HepG2 (cell line): ENCODE data around the gene PNMA8B. TPM values are rescaled to one million over a fixed set of nuclear protein-coding genes. Genes with fewer than 3 reads are reported as not detected.

Experiments used
- ATAC-seq: fragments of 200-7000 bp; cut with Tn5 transposase; 3 replicates; pipeline ENCODE4 v1.9.1; 2020; ENCODE audit warnings: mild to moderate bottlenecking, moderate library complexity
- BruUV-seq: library from RNA; stranded (reverse); fragments of 400-500 nt; replicated peaks from 2 replicates; lab custom pipeline; 2021; lab: Mats Ljungman, UMichigan
- CTCF ChIA-PET: fragments of 300-600 bp; formaldehyde crosslinking; extraction: SDS; loops from one replicate; lab custom pipeline; 2021; ENCODE audit warnings: low total read pairs, inconsistent platforms, low intra/inter-chr PET ratio; lab: Yijun Ruan, JAX
- POLR2A ChIA-PET: fragments of 350-600 bp; sonication (Branson Sonifier 250); formaldehyde crosslinking; loops from one replicate; lab custom pipeline; 2020; ENCODE audit warnings: antibody characterized with exemption, inconsistent platforms; lab: Yijun Ruan, JAX
- DNase-seq: peaks from one replicate; pipeline ENCODE4 v3.0.0-alpha.2; 2015; ENCODE audit warnings: low spot score
- FAIRE-seq: peaks from 3 replicates; lab custom pipeline; 2011; peaks lifted over from hg19 to GRCh38; lab: Jason Lieb, UNC
- H2AFZ ChIP-seq: one replicate; pipeline ENCODE4 v1.6.1; 2011; ENCODE audit warnings: low read length, inconsistent platforms
- H3K27ac ChIP-seq: fragments of 300-600 bp; 3 replicates; pipeline ENCODE4 v1.8.0; 2011; ENCODE audit warnings: mixed run types, mild to moderate bottlenecking, mixed read lengths, low read length, inconsistent platforms; ENCODE audit not compliant: insufficient read depth; ENCODE audit errors: extremely low read length
- H3K27me3 ChIP-seq, 2 experiments: fragments of 200-600 bp in 1 of 2; 2 replicates in 1 of 2; 3 replicates in 1 of 2; pipeline versions ENCODE4 v1.6.0 to v1.8.0; 2011; ENCODE audit warnings: low read length in 2 of 2, mild to moderate bottlenecking in 2 of 2, moderate library complexity in 2 of 2, inconsistent platforms in 1 of 2; ENCODE audit not compliant: insufficient read depth in 2 of 2, control insufficient read depth in 1 of 2
- H3K36me3 ChIP-seq, 2 experiments: fragments of 200-600 bp in 1 of 2; replicated peaks in 1 of 2; 2 replicates in 1 of 2; 3 replicates in 1 of 2; pipeline versions ENCODE4 v1.5.1 to v1.8.0; 2011; ENCODE audit warnings: low read length in 2 of 2, inconsistent platforms in 1 of 2; ENCODE audit not compliant: insufficient read depth in 2 of 2, control insufficient read depth in 1 of 2
- H3K4me1 ChIP-seq: 2 replicates; pipeline ENCODE4 v1.5.1; 2012; ENCODE audit warnings: low read length, inconsistent platforms; ENCODE audit not compliant: insufficient read depth
- H3K4me2 ChIP-seq: 2 replicates; pipeline ENCODE4 v1.6.0; 2011; ENCODE audit warnings: low read depth, low read length, inconsistent platforms
- H3K4me3 ChIP-seq, 3 experiments: fragments of 200-600 bp in 1 of 3; sonication (generic), shearing (Covaris generic) in 1 of 3; replicated peaks in 1 of 3; 2 replicates each; pipeline ENCODE4 v1.5.1; 2011 to 2016; ENCODE audit warnings: low read length in 3 of 3, inconsistent platforms in 2 of 3, low read depth in 2 of 3, mild to moderate bottlenecking in 2 of 3, control low read depth in 1 of 3, mixed read lengths in 1 of 3; ENCODE audit not compliant: insufficient read depth in 1 of 3
- H3K79me2 ChIP-seq: one replicate; pipeline ENCODE4 v1.6.1; 2011; ENCODE audit warnings: low read length, inconsistent platforms; ENCODE audit not compliant: insufficient read depth
- H3K9ac ChIP-seq: 2 replicates; pipeline ENCODE4 v1.6.0; 2011; ENCODE audit warnings: mild to moderate bottlenecking, low read depth, low read length, inconsistent platforms; ENCODE audit not compliant: insufficient read depth
- H3K9me3 ChIP-seq: 2 replicates; pipeline ENCODE4 v1.5.1; 2012; ENCODE audit warnings: mild to moderate bottlenecking, low read length
- H4K20me1 ChIP-seq: 2 replicates; pipeline ENCODE4 v1.6.0; 2011; ENCODE audit warnings: inconsistent platforms, mild to moderate bottlenecking, low read length, moderate library complexity; ENCODE audit not compliant: insufficient read depth
- ATF6 ChIP-seq: sonication (generic); formaldehyde crosslinking; conservative IDR thresholded peaks from 2 replicates; pipeline ENCODE4 v1.4.0; 2020; ENCODE audit warnings: missing genetic modification reagents
- ATF7 ChIP-seq, 2 experiments: fragments of 450-650 bp in 1 of 2; sonication (generic) in 1 of 2; formaldehyde crosslinking in 1 of 2; IDR thresholded peaks; 2 replicates each; pipeline versions ENCODE4 v1.4.0 to v1.6.1; 2016 to 2020; ENCODE audit warnings: antibody characterized with exemption in 1 of 2, mild to moderate bottlenecking in 1 of 2, missing genetic modification reagents in 1 of 2
- ATM ChIP-seq: fragments of 450-650 bp; IDR thresholded peaks from 2 replicates; pipeline ENCODE4 v1.7.1; 2017; ENCODE audit warnings: mild to moderate bottlenecking, borderline replicate concordance
- HIC2 ChIP-seq: sonication (generic); formaldehyde crosslinking; IDR thresholded peaks from 2 replicates; pipeline ENCODE4 v1.9.0; 2022; ENCODE audit warnings: low read depth, missing genetic modification reagents
- MAF1 ChIP-seq: sonication (generic); formaldehyde crosslinking; IDR thresholded peaks from 2 replicates; pipeline ENCODE4 v1.5.0; 2020; ENCODE audit warnings: missing genetic modification reagents, borderline replicate concordance
- NCOA5 ChIP-seq: sonication (generic); formaldehyde crosslinking; IDR thresholded peaks from 2 replicates; pipeline ENCODE4 v1.4.0; 2020; ENCODE audit warnings: missing genetic modification reagents
- RAD21 ChIP-seq: fragments of 450-650 bp; formaldehyde crosslinking; IDR thresholded peaks from 2 replicates; pipeline ENCODE4 v1.5.0; 2020; ENCODE audit warnings: mild to moderate bottlenecking
- RELA ChIP-seq: sonication (generic); formaldehyde crosslinking; IDR thresholded peaks from 2 replicates; pipeline ENCODE4 v1.4.0; 2020; ENCODE audit warnings: missing genetic modification reagents
- TEF ChIP-seq: sonication (generic); formaldehyde crosslinking; IDR thresholded peaks from 2 replicates; pipeline ENCODE4 v1.5.0; 2020; ENCODE audit warnings: missing genetic modification reagents
- U2AF2 ChIP-seq: fragments of 200-400 bp; formaldehyde crosslinking; IDR thresholded peaks from 2 replicates; pipeline ENCODE4 v1.6.1; 2017; ENCODE audit warnings: low read depth, mild to moderate bottlenecking, low read length
- ZFYVE20 ChIP-seq: sonication (generic); formaldehyde crosslinking; IDR thresholded peaks from 2 replicates; pipeline ENCODE4 v1.8.0; 2023; ENCODE audit warnings: low read depth, mild to moderate bottlenecking, moderate library complexity, missing genetic modification reagents, borderline replicate concordance
- ZNF264 ChIP-seq: sonication (generic); formaldehyde crosslinking; IDR thresholded peaks from 2 replicates; pipeline ENCODE4 v1.4.0; 2020; ENCODE audit warnings: missing genetic modification reagents
- ZNF275 ChIP-seq: sonication (generic); formaldehyde crosslinking; IDR thresholded peaks from 2 replicates; pipeline ENCODE4 v1.8.0; 2022; ENCODE audit warnings: missing genetic modification reagents, mild to moderate bottlenecking, inconsistent platforms, borderline replicate concordance
- ZNF383 ChIP-seq: sonication (generic); formaldehyde crosslinking; IDR thresholded peaks from 2 replicates; pipeline ENCODE4 v1.4.0; 2020; ENCODE audit warnings: missing genetic modification reagents, mild to moderate bottlenecking, borderline replicate concordance
- ZNF549 ChIP-seq: sonication (generic); formaldehyde crosslinking; IDR thresholded peaks from 2 replicates; pipeline ENCODE4 v1.5.0; 2020; ENCODE audit warnings: missing genetic modification reagents
- ZNF672 ChIP-seq: sonication (generic); formaldehyde crosslinking; IDR thresholded peaks from 2 replicates; pipeline ENCODE4 v1.8.1; 2022; ENCODE audit warnings: missing genetic modification reagents
- ZNF747 ChIP-seq: sonication (generic); formaldehyde crosslinking; IDR thresholded peaks from 2 replicates; pipeline ENCODE4 v1.8.1; 2023; ENCODE audit warnings: missing genetic modification reagents, mild to moderate bottlenecking, borderline replicate concordance
- ZNF766 ChIP-seq: sonication (generic); formaldehyde crosslinking; IDR thresholded peaks from 2 replicates; pipeline ENCODE4 v1.5.0; 2020; ENCODE audit warnings: missing genetic modification reagents, borderline replicate concordance
- ZNF781 ChIP-seq: sonication (generic); formaldehyde crosslinking; IDR thresholded peaks from 2 replicates; pipeline ENCODE4 v1.5.1; 2020; ENCODE audit warnings: borderline replicate concordance, mild to moderate bottlenecking, missing genetic modification reagents; ENCODE audit errors: not compliant biosample characterization
- WGBS: methylation state at CpG from one replicate; pipeline ENCODE4 v1.1.6; 2017; ENCODE audit warnings: low lambda C conversion rate; 5-methylcytosine and 5-hydroxymethylcytosine counted together
- in situ Hi-C: cut with HindIII; loops from 2 replicates; pipeline ENCODE4 v1.10.0; 2017; ENCODE audit warnings: low pct_unique_long_range_greater_than_20kb; ENCODE audit not compliant: extremely low pct_ligation_motif_present
- intact Hi-C: fragments of 100-400 bp; cut with micrococcal nuclease; formaldehyde crosslinking; loops from one replicate; pipeline ENCODE4 v1.10.0; 2022; ENCODE audit not compliant: unreplicated experiment
- polyA plus RNA-seq, 8 experiments: library from polyadenylated mRNA; depleted of rRNA in 3 of 8; stranded (reverse) in 7 of 8; unstranded in 1 of 8; fragments of >200 nt; fragmentation: Illumina TruSeq in 4 of 8; extraction: Trizol in 4 of 8; gene quantifications; 2 replicates each; pipeline versions ENCODE4 v1.2.1 to v1.2.3, GENCODE V29; 2011 to 2016; ENCODE audit warnings: low read depth in 4 of 8, missing spikeins in 1 of 8, mixed read lengths in 1 of 8; ENCODE audit not compliant: insufficient read depth in 1 of 8
- total RNA-seq, 5 experiments: library from RNA; depleted of rRNA; stranded (reverse); fragments of >200 nt; fragmentation: Illumina TruSeq; extraction: Trizol; gene quantifications; 2 replicates each; pipeline ENCODE4 v1.2.3, GENCODE V29; 2016; ENCODE audit warnings: low read depth in 1 of 5

PNMA8B gene
- total and polyA plus RNA-seq, 2 of the 13 experiments (the other 11 are each of a cell fraction or from before 2014, with no cell fraction given) = not detected

GRCh38 chr19:46533621-46534081 is 38.0 kb upstream of the PNMA8B start:
- no peak overlapping the region for H3K9ac ChIP-seq
- H3K9me3 ChIP-seq = no peaks in the 10 kb centered on the region
- H3K4me2 ChIP-seq = no peak overlapping the region
- no peak for ATAC-seq
- DNase-seq = no peak
- no peak overlapping the region for H3K27ac ChIP-seq
- no peaks in the 10 kb centered on the region for H3K36me3 ChIP-seq
- no peaks in the 10 kb centered on the region for H3K79me2 ChIP-seq
- no peak for FAIRE-seq
- 25% methylated on average over 4 of the region's 16 CpGs for WGBS
- no peak overlapping the region for H2AFZ ChIP-seq
- POLR2A ChIA-PET = no interaction called here
- H4K20me1 ChIP-seq = no peaks in the 10 kb centered on the region; the same call in 1 of the 2 replicates
- CTCF ChIA-PET = no interaction called here
- TF ChIP-seq HIC2 (CRISPR knock-in tag) (no peak), TEF (CRISPR knock-in tag) (no peak), RELA (CRISPR knock-in tag) (no peak), ZNF747 (CRISPR knock-in tag) (no peak), ZNF781 (CRISPR knock-in tag) (no peak), ZNF672 (CRISPR knock-in tag) (no peak), ZNF766 (CRISPR knock-in tag) (no peak), NCOA5 (CRISPR knock-in tag) (no peak), RAD21 (CRISPR knock-in tag) (no peak), ZNF549 (CRISPR knock-in tag) (no peak), ZNF275 (CRISPR knock-in tag) (no peak), ATF7 (IDR thresholded peaks at IDR 0.05) (no peak), ATF7 (CRISPR knock-in tag; IDR thresholded peaks at IDR 0.05) (no peak), ZNF264 (CRISPR knock-in tag) (no peak), U2AF2 (no peak), MAF1 (CRISPR knock-in tag) (no peak), ZNF383 (CRISPR knock-in tag) (no peak), ATF6 (no peak), ATM (no peak), ZFYVE20 (CRISPR knock-in tag) (no peak)
- H3K4me3 ChIP-seq = no peak overlapping the region
- intact Hi-C loops (no loop called here), in situ Hi-C loops (no loop called here)
- no TSS peak for BruUV-seq
- H3K4me1 ChIP-seq = peaks cover 10% of the 10 kb centered on the region; the same call in 1 of the 2 replicates
- peaks cover 0 to 6% of the 10 kb centered on the region in 2 experiments; a peak in 3 of 5 replicates for H3K27me3 ChIP-seq
